Left lobe of liver (tissue), 2 donors: Measurements from ENCODE around the gene ZNF574. TPM values are rescaled to one million over a fixed set of nuclear protein-coding genes. Genes with fewer than 3 reads are reported as not detected.

Source experiments
- ATAC-seq: fragments of 200-7000 bp; cut with Tn5 transposase; one replicate; pipeline ENCODE4 v1.9.1; 2020; ENCODE audit warnings: mild to moderate bottlenecking, moderate library complexity
- DNase-seq: peaks from one replicate; pipeline ENCODE4 v3.0.0-alpha.2; 2020; ENCODE audit warnings: low spot score
- total RNA-seq: library from RNA; stranded (reverse); gene quantifications from one replicate; pipeline ENCODE4 v1.2.1, GENCODE V29; 2021
- donor health status: DM: no; HTN: no; CAD: no; lungs with moderate emphysema.
- donor health status: DM: no; HTN: yes; CAD: no.

The ZNF574 gene
- total RNA-seq, 1 donor from 2014 or later, result 5.4 TPM

DNA sequence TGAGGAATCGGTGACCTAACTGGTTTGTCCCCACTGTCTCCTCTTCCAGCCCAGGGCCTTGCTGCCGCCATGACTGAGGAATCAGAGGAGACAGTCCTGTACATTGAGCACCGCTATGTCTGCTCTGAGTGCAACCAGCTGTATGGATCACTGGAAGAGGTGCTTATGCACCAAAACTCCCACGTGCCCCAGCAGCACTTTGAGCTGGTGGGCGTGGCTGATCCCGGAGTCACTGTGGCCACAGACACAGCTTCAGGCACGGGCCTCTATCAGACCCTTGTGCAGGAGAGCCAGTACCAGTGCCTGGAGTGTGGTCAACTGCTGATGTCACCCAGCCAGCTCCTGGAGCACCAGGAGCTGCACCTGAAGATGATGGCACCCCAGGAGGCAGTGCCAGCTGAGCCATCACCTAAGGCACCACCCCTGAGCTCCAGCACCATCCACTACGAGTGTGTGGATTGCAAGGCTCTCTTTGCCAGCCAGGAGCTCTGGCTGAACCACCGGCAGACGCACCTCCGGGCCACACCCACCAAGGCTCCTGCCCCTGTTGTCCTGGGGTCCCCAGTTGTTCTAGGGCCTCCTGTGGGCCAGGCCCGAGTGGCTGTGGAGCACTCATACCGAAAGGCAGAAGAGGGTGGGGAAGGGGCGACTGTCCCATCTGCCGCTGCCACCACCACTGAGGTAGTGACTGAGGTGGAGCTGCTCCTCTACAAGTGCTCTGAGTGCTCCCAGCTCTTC is 2.7 kb downstream of the ZNF574 start:
- DNase-seq, result no peak

DNA sequence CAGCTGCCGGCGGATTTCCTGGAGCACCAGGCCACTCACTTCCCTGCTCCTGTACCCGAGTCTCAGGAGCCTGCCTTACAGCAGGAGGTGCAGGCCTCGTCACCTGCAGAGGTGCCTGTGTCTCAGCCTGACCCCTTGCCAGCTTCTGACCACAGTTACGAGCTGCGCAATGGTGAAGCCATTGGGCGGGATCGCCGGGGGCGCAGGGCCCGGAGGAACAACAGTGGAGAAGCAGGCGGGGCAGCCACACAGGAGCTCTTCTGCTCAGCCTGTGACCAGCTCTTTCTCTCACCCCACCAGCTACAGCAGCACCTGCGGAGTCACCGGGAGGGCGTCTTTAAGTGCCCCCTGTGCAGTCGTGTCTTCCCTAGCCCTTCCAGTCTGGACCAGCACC is 3.3 kb downstream of the ZNF574 start:
- ATAC-seq (no peak), DNase-seq (no peak)

More for the DNA sequence above, 2.7 kb downstream of the ZNF574 start:
- no peak for ATAC-seq

DNA sequence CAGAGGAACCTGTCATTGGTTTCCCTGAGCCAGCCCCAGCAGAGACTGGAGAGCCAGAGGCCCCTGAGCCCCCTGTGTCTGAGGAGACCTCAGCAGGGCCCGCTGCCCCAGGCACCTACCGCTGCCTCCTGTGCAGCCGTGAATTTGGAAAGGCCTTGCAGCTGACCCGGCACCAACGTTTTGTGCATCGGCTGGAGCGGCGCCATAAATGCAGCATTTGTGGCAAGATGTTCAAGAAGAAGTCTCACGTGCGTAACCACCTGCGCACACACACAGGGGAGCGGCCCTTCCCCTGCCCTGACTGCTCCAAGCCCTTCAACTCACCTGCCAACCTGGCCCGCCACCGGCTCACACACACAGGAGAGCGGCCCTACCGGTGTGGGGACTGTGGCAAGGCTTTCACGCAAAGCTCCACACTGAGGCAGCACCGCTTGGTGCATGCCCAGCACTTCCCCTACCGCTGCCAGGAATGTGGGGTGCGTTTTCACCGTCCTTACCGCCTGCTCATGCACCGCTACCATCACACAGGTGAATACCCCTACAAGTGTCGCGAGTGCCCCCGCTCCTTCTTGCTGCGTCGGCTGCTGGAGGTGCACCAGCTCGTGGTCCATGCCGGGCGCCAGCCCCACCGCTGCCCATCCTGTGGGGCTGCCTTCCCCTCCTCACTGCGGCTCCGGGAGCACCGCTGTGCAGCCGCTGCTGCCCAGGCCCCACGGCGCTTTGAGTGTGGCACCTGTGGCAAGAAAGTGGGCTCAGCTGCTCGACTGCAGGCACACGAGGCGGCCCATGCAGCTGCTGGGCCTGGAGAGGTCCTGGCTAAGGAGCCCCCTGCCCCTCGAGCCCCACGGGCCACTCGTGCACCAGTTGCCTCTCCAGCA is 4.2 kb downstream of the ZNF574 start:
- ATAC-seq, result no peak
- DNase-seq, result no peak

DNA sequence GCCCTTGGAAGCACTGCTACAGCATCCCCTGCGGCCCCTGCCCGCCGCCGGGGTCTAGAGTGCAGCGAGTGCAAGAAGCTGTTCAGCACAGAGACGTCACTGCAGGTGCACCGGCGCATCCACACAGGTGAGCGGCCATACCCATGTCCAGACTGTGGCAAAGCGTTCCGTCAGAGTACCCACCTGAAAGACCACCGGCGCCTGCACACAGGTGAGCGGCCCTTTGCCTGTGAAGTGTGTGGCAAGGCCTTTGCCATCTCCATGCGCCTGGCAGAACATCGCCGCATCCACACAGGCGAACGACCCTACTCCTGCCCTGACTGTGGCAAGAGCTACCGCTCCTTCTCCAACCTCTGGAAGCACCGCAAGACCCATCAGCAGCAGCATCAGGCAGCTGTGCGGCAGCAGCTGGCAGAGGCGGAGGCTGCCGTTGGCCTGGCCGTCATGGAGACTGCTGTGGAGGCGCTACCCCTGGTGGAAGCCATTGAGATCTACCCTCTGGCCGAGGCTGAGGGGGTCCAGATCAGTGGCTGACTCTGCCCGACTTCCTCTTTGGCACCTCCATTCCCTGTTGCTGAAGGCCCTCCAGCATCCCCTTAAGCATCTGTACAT is 4.9 kb downstream of the ZNF574 start:
- DNase-seq (no peak), ATAC-seq (no peak)

DNA sequence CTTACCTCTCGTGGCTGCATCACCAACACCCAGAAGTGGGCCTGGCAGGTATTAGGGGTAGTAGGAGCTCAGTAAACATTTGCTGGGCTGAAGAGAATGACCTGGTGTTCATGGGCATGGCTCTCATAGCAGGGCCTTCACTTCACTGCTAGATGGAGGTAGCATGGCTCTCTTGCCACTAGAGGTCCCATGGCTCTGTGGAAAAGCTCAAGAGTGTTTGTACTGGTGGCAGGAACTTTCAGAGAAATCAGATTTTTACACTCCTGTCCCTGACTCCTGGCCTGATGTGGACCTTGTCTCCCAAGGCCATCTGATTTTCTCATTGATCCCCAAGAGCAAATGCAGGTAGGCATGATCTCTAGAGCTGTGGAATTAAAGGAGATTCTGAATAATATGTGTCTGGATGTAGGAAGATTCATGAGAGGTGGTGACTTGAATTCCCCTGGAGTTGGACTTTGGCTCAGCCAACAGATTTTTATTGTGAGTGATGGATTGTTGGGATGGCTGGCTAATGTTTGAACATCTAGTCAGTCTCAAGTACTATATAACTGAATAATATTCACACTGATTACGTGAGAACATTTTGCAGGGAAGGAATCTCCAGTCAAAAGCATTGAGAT is 5.7 kb downstream of the ZNF574 start:
- no peak for DNase-seq

DNA sequence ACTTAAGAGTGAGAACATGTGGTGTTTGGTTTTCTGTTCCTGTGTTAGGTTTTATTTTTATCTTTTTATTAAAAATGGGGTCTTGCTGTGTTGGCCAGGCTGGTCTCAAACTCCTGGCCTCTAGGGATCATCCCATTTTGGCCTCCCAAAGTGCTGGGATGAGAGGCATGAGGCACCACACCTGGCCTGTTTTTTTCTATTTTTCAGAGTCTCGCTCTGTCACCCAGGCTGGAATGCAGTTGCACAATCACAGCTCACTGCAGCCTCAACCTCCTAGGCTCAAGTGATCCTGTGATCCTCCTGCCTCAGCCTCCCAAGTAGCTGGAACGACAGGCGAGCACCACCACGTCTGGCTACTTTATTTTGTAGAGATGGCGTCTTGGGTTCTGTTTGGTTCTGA is 7.6 kb downstream of the ZNF574 start:
- DNase-seq, result no peak
- ATAC-seq, result no peak

More for the DNA sequence above, 5.7 kb downstream of the ZNF574 start:
- peak; percentile 83 for ATAC-seq

DNA sequence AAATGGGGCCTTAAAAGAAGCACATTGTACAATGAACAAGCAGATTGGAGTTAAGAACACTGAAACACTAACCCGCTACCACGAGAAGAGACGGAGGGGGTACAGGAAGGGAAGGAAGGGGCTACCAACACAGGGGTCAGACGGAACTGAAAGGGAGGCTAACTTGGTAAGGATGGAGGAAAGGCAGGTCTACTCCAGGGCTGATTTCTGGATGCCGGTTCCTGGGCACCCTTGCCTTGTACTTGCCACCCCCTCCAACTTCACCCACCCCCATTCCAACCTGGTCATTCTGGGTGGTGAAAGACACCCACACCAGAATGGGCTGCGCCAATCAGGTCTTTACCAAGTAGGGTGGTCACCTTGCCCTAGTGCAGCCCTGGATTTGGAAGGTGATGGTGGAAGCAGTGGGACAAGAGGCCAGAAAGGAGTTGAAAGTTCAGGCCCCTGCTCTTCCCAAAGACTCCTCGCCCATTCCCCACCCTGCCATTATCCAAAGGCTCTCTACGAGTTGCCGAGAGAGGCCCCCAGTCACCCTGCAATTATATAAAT is 10.3 kb downstream of the ZNF574 start:
- no peak for DNase-seq

DNA sequence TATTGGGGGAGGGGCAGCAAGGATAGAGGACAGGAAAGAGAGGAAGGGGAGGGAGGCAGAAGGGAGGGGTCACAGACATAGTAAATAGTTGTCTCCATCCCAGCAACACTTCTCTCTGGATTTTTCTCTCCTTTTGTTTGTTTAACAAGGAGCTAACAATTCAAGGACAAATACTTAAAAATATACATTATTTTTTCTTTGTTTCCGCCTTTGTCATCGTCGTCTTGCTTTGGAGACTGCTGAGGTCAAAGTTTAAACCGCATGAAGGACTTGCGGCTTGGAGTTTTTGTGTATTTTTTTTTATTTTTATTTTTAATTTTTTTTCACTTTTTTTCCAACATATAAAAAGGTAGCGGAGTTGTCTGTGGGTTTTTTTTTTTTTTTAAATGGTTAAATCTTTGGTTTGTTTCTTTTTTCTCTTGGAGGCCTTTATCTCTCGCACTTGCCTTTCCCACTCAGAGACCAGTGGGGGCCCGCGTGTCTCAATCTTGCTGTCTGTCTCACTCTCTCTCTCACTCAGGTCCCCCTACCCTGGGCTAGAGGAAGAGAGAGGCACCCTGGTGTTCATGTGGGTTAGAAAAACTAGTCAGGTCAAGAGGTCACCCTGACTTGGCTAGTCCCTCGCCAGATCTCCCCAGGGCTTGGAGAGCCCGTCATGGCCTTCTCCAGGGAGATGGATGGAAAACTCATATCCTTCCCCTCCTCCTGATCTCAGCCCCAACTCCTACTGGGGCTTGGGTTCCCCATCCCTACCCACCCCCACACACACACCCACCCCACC is 11.0 kb downstream of the ZNF574 start:
- ATAC-seq, result no peak
- DNase-seq, result no peak

More for the DNA sequence above, 10.3 kb downstream of the ZNF574 start:
- no peak for ATAC-seq

DNA sequence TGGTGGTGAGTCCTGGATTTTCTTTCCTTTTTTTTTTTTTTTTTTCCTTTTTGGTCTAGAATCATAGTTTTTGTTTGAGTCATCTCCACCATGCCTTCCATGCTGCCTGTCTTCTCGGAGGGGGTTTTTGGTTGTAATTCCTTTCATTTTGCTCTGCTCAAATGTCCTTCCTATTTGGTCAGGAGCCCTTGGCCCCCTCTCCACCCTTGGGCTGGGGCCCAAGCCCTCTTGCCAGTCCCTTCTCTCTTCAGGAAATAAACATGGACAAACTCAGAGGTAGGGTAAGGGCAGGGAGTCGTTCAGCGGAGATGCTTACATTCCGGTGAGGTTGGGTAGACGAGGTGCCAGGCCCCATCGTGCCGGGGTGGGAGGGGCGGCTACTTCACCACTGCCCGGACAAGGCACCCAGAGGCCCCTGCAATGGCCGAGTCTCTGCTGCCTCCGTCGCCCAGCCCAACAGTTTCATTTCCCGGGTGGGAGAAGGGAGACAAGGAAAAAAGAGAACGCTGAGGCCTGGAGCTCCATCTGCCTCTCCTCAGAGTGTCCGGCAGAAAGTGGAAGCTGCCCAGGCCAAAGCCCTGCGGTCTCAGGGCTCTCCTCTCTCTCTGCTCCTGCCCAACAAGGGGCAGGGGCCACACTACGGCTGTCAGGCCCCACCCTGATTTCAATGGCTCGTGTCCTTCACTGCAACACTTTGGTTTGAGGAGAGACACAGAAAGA is 12.7 kb downstream of the ZNF574 start:
- DNase-seq (no peak), ATAC-seq (no peak)

DNA sequence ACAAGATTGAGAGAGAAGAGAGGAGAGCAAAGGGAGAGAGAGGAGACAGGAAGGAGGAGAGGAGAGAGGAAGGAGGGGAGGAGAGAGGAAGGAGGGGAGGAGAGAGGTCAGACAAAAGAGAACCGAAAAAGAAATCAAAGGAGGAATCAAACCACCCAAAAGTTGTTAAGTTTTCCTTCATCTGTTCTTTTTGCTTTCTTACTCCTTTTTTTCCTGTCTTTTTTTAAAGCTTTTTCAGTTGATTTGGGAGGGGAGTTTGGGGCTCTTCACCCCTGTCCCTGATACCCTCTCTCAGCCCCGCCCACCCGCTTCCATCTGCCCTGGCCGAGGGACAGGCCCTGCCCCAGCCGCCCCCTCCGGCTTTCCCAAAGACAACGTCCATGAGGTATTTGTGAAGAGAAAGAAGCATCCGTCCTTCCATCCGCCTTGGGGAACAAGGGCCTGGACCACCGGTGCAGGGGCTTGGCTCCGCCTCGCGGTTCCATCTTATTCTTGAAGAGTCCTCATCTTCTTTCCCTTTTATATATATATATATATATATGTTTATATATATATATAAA is 13.3 kb downstream of the ZNF574 start:
- no peak for DNase-seq
- no peak for ATAC-seq

DNA sequence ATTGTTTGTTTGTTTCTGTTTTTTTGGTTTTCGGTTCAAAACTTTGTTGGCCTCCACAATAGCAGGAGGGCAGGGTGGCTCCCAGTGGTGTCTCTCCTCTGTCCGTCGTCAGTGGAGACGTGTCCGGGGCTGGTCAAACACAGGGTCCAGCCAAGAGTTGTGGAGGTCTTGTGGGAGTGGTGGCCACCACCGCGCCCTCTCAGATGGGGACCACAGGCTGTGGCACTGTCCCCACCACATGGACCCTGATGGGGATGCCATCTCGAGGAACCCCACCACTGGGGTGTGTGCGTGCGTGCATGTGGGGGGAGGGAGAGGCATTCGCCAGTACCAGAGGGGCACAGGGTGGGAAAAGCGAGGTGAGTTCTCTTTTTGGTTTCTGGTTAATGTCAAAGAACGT is 13.8 kb downstream of the ZNF574 start:
- DNase-seq, result no peak
- no peak for ATAC-seq

DNA sequence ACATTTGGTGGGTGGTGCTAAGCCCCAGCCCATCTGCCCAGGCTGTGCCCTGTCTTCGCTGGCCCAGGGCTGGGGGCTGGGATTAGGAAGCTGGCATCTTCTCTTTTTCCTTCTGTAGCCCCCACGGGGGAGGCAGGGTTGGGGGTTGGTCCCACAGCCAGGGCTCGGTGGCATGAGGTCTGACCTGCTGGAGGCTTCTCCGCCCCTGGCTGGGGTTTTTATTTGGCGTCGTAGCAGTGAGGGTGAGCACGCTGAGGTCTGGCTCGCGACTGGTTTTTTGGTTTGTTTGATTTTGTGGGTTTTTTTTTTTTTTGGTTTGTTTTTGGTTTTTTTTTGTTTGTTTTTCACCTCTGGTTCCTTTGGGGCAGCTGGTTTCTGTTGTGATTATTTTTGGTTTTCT is 14.7 kb downstream of the ZNF574 start:
- ATAC-seq (no peak), DNase-seq (no peak)

DNA sequence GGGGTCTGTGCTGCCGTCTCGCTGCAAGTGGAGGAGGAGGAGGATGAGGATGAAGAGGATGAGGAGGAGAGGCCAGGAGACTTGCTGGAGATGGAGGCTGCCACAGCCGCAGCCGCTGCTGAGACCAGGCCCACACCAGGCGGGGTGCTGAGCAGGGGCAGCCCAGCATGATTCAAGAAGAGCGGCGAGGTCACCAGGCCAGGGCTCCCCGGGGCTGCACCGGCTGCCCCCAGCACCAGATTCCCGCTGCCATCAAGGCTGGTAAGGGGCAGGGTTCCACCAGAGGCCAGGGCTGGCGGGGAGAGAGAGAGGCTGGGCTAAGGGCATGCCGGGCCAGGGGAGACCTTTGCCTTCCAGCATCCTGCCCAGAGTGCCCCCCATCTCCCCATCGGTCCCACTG is 15.3 kb downstream of the ZNF574 start:
- ATAC-seq (no peak), DNase-seq (no peak)

DNA sequence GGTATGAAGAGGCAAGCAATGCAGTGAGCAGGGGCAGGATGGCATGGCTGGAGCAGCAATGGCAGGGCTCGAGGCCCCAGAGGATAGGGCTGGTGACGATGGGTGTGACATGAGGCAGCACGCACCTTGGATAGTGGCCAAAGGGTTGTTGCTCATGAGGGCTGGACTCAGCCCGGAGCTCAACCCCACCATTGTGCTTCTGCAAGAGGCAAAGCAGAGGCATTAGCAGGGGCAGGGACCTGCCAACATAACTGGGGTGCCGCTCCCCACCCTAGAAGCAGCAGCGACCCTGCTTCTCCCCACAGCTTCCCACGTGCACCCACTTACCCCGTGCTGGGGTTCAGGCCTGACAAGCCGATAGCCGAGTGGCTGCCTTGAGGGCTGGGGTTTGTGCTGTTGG is 15.8 kb downstream of the ZNF574 start:
- DNase-seq, result no peak
- no peak for ATAC-seq

DNA sequence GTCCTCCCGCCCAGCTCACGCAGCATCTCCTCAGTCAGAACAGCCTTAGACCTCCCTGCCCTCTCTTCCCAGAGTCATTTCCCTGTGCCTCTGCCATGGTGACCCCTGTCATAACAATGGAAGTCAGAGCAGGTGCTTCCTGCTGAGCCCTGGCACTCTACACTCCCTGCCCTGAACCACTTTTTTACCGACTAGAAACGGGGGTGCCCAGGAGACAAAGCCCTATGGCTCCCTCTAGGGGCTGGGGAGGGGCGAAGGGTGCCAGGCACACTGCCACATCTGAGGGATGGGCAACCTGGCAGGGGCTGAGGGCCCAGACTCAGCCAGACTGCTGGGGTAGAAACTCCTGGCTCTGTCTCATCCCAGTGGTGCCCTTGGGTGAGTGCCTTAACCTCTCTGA is 16.4 kb downstream of the ZNF574 start:
- DNase-seq, result no peak
- peak; percentile 49 for ATAC-seq

DNA sequence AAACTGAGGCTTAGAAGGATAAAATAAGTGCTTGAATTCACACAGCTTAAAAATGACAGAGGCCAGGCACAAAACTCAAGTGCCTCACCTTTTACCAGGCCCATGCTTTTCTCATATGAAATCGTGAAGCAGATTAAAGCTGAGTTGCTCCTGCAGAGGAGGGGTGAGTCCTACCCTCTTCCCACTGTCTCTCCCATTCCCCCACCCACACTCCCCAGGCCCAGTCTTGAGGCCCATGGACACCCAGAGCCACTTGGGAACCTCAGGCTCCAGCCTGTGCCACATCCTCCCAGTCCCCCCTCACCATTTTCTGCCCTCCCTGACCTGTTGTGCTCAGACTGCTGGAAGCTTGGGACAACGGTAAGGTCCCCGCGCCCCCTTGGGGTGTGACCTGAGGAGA is 17.5 kb downstream of the ZNF574 start:
- DNase-seq (no peak), ATAC-seq (no peak)

DNA sequence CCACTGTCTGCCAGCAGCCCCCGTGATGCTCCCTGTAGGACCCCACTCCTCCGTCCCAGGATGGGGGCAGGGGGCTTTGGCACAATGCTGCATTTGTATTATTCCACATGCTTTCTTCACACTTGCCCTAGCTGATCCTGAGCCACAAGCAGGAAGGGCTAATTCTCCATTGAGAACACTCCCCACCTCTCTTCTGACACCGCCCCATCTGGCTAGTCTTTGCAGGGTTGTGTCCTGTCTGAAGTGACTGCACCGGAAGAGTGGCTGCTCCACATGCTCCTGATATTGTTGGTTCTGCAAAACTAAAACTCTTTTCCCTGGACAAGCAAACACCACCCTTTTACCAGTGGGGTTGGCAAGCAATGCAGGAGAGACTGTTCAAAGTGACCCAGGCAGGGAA is 18.0 kb downstream of the ZNF574 start:
- ATAC-seq (no peak), DNase-seq (no peak)

DNA sequence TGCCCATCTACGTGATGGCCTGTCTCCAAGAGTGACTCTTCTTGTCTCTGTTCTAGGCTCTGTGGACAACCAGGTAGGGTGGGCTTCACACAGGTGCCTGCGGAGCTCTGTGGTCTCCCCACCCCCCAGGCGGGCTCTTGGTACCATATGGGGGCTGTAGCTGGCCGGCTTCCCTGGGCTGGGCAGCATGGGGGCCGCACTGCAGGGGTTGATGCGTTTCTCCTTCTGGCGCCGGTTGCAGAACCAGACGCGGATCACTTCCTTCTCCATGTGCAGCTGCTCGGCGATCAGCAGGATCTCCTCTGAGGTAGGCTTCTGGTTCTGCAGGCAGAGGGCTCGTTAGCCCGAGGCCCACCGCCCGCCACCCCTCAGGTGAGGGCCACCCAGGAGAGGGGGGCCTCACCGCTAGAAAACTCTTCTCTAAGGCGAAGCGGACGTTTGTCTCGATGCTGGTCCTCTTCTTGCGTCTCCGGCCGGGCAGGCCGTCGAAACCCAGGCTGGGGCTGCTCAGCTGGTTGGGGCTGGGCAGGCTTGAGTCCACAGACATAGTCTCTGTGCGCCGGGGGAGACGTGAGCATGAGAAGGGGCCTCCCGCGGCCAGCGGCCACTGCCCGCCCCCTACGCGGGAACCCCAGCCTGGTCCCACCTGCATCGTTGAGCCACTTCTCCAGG is 19.3 kb downstream of the ZNF574 start:
- no peak for ATAC-seq
- DNase-seq, result no peak

DNA sequence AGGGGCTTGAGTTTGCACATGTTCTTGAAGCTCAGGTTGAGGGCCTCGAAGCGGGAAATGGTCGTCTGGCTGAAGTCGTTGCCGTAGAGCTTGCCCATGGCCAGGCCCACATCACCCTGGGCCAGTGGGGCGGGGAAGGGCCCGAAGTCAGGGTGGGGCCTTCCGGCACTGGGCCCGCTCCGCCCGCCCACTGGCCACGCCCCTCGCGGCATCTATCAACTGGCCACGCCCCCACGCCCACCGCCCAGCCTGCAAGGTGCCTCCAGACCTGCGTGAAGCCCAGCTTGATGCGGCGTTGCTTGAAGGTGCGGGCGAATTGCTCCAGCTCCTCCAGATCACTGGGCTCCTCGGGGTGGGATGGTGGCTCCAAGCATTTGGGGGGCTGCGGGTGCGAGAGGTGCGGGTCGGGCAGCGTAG is 19.9 kb downstream of the ZNF574 start:
- ATAC-seq (no peak), DNase-seq (no peak)
